GM12872 (cell line): ENCODE results near the gene KCNA3.

Experiments
- CTCF ChIP-seq: IDR thresholded peaks from 3 replicates; pipeline ENCODE4 v1.5.1; 2011; ENCODE audit warnings: low read depth, mild to moderate bottlenecking, low read length, moderate library complexity; ENCODE audit not compliant: insufficient read depth

The KCNA3 gene

GRCh38 chr1:110638058-110638457 is 36.7 kb downstream of the KCNA3 start:
- no peak for TF ChIP-seq CTCF

DNA sequence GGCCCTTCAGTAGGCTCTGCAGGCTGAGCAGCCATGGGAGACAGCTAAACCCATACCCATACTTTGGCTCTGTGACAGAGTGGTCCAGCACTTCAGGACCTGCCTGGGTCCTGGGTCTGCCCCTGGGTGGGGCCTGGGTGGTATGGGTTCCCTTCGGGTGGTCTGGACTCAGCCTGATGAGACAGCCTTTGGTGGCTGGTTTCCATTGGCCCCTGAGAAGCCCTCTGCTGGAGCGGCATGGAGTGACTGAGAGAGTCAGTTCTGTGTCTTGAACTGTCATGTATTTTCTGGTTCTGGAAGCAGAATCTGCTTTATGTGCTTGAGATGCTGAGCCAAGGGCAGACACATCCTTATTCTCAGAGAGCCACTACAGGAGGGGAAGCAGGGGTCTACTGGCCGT is 37.3 kb downstream of the KCNA3 start:
- TF ChIP-seq CTCF = no peak

DNA sequence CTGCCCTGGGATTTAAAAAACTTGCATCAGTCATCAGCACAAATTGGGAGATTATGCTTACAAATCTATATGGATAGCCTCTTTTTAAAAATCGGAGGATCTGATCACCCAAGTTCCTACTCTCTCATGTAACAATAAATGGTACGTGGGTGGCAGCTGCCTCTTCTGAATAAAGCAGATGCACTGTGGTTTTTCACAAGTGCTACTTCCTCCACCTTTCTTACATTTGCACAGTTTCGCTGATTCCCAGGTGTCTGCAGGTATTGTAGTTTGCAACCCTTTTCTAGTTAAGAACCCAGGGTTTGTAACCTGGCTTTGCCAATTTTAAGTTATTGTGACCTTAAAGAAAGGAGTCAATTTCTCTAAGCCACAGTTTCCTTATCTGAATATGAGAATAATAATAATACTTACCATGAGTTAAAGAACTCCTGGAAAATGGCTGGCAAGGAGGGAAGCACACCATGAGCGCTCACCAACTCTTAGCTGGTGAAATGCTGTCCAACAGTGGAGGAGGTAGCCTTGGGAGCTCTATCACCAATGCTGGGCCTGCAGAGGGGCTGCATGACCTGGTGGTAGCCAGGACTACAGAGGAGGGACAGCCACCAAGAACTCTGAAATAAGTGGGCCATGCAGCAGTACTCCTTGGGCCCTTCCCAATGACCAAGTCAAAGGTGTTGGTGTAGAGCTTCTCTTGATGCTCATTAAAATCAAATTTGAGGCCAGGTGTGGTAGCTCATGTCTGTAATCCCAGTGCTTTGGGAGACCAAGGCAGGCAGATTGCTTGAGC is 38.4 kb downstream of the KCNA3 start:
- TF ChIP-seq CTCF = no peak

GRCh38 chr1:110635434-110635833 is 39.3 kb downstream of the KCNA3 start:
- no peak for TF ChIP-seq CTCF

DNA sequence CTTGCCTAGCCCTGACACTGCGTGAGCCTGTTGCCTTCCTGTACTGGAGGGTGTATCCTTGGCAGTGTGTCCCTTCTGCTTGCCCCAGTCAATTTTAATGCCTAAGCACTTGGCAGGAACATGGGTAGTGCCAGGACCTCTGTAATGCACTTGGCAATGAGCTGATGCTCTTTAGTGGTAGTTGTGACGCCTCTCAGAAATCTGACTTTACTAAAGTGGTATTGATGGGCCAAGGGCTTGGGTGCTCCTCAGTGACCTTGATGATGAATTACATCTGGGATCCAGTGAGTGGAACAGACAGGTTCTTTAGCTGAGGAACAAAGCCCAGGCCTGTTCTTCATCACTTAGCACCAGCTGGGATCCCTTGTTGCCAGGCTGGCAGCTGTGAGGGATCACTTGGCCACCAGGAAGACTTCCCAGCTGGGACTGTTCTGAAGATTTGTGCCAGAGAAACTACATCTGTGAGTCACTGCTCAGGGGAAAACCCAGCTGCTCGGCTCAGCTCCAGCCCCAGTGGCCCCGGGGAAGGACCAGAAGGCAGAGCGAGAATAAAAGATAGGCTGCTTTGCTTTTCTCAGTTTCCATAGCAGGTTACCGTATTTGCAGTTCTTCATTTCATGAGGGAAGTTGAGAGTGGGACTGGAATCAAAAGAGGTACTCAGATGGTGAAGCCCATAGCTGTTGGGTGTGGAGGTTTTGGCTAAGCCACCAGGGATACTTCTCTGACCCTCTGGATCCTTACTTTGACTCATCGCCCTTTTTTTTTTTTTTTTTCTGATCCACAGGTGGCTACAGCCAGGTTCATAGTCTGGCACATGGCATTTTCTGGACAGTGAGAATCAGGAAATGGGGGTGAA is 40.1 kb downstream of the KCNA3 start:
- no peak for TF ChIP-seq CTCF

- no peak for TF ChIP-seq CTCF
Measured at GRCh38 chr1:110634086-110634454, 40.7 kb downstream of the KCNA3 start.

DNA sequence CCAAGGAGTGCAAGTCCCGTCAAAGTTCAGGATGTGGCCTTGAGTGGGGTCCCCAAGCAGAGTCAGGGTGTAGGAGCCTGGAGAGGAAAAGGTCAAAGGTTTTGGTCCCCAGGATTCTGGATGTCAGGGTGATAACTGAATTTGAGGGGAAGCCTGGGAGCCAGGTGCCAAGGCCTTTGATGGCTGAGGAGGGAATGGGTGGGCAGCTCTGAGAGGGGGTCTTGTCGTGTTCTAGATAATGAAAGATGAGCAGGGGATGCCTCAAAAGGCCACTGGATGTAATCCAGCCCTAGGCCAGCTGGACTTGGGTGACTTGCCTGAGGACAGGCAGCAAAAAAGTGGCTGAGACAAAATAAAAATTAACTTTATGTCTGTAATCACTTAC is 41.1 kb downstream of the KCNA3 start:
- no peak for TF ChIP-seq CTCF
